D341Med (cell line): ENCODE data around the gene SPOCK2.

Experiments
- DNase-seq: peaks from one replicate; pipeline ENCODE4 v3.0.0; 2012; ENCODE audit warnings: low spot score

Gene SPOCK2

DNA sequence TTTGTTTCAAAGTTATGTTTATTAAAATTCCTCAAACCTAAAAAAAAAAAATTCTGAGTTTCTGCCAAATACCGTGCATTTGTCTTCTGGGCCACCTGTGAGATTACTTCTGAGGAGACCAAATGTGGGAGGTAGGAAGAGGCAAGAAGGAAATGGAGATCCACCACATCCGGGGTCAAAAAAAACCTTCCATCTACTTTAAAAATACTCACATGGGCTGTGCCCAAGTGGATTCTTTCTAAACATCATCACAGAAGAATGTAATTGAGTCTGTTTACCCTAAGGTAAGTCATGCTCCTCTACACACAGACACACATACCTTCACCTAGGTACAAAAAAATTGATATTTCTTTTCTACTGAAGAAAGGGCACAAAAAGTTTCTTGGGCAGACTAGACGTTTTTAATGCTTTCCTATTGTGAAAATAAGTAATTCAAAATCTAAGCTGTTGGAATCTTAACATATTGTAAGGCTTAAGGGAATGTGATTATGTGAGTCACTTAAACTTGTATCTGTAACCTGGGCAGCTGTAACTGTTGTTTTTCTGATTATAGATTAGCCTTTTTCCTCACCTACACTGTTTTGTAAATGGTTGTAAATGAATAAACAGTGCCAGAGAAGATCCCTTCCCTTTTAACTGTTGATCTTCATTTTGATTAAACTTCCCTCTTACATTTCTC lies 19.1 kb upstream of the SPOCK2 start:
- DNase-seq = no peak

- DNase-seq = no peak
These were observed 18.5 kb upstream of the SPOCK2 start for GRCh38 chr10:72106896-72107295.

DNA sequence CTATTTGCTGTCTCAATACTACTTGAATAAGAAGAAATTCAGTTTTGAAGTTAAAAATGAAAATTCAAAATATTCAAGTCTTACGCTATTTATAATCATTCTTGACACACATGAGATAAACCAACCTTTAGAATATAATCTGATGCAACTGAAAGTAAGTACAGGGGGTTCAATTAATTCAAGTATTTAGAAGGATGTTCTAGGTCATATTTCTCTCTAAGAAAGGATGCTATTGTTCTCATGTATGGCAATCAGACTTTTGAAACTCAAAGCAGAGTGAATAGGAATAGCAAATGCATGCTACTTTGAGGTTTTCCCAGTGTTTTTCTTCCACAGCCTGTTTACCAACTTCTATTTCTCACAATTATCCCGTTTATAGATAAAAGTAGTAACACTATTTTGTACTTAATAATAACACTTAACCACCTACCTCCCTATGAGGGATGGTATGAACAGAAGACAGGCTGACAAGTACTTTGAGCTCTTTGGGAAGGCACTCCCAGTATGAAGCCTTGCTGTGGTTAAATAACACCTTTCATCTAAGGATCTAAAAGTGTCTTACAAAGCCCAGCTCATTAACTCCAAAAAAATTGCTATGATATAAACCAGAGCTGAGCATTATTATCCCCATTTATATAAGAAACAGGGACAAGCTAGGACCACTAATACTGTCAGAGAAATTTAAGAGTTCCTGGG lies 18.0 kb upstream of the SPOCK2 start:
- no peak for DNase-seq

DNA sequence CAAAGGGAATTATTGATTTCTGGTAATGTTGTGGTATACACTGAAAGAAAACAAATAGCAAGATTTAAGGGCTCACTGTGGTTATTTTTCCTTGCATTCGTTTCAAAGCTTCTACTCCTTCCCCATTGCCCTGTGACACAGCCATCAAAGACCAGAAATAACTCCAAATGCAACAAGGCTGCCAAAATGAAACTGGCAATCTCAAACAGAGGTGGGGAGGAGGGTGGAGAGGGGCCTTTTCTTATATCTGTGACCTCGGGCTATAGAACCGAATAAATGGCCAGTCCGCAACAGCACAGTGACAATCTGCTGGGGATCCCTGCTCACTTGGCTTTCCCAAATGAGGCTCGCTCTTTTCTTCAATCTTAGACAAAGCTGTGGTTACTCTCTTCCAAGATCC lies 17.4 kb upstream of the SPOCK2 start:
- no peak for DNase-seq

DNA sequence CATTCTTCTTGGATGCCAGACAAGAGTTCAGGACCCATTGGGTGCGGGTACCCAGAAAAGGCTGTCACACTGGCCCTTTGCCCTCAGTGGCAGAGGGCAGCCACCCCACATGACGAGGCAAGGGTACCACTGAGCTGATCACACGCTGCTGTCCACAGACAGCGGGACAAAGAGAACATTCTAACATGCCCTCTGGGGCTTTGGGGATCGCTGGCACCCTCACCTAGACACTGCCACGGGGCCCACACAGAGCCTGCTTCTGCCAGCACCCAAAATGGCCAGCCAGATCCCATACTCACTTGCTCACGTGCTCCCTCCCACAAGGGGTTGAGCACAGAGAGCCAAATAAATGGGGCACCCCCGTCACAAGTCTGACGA lies 16.7 kb upstream of the SPOCK2 start:
- no peak for DNase-seq

GRCh38 chr10:72104472-72105097 lies 16.2 kb upstream of the SPOCK2 start:
- DNase-seq = no peak

- DNase-seq = no peak
These were observed 11.2 kb upstream of the SPOCK2 start for GRCh38 chr10:72099600-72099921.

- DNase-seq = no peak
These were observed 10.7 kb upstream of the SPOCK2 start for GRCh38 chr10:72098836-72099599.

DNA sequence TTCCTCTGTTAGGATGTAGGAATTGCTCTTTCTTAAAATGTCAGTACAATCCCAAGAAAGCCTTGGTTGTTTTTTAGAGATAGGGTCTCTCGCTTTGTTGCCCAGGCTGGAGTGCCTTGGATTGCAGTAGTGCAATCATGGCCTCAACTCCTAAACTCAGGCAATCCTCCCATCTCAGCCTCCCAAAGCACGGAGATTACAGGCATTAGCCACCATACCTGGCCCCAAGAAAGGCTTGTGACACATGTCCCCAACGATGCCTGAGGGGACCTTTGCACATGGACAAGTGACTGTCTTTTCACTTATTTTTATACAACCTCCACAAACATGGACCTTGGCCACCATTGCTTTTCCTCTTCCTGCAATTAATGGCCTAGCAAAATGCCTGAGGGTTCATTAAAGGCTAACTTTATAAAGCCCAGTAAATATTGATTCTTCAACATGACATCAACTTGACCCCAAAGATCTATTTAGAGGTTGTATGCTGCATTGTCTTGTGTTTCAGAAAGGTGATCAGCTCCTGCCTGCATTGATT lies 10.0 kb upstream of the SPOCK2 start:
- no peak for DNase-seq

- no peak for DNase-seq
These were observed 9.3 kb upstream of the SPOCK2 start for GRCh38 chr10:72097448-72098300.

- DNase-seq = no peak
These were observed 8.0 kb upstream of the SPOCK2 start for GRCh38 chr10:72096115-72097000.

GRCh38 chr10:72095195-72095594 lies 6.8 kb upstream of the SPOCK2 start:
- DNase-seq = no peak

DNA sequence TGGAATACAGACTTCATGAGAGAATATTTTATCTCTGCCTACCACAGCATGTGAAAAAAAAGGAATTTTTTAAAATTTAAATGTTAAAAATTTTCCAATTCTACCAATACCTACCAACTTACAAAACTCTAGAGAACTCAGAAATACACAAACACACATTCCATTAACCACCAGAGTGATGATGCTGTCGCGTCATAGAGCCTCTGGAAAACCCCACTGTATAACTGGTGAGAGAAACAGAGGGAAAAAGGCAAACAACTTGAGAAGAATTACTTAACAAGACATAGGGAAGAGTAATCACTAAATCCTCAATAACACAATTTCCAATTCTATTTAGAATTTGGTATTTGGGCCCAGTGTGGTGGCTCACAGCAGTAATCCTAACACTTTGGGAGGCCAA lies 6.2 kb upstream of the SPOCK2 start:
- no peak for DNase-seq

- no peak for DNase-seq
These were observed 5.1 kb upstream of the SPOCK2 start for GRCh38 chr10:72093450-72093849.

- no peak for DNase-seq
These were observed 4.6 kb upstream of the SPOCK2 start for GRCh38 chr10:72092987-72093386.

DNA sequence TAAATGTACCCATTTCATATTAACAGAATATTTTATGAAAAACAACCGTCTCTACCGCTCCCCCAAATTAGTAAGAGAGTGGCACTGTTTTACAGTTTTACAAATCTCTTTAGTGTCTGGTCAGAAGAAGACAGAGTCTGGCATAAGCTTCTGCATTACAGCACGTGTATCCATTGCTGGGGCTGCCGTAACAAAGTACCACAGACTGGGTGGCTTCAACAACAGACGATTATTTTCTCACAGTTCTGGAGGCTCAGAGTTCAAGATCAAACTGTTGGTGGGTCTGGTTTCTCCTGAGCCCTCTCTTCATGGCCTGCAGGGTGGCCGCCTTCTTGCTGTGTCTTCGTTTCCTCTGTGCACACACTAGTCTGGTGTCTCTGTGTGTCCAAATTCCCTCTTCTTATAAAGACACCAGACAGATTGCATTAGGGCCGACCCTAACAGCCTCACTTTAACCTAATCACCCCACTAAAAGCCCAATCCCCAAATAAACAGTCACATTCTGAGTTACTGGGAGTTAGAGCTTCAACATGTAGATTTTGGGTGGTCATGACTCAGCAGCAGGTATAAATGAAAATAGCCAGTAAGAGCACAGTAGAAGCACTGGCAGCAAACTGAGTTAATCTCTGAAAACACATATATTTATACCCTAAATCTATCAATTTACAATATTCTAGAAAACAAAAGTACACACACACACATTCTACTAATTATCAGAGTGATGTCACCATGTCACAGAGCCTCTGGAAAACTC lies 4.0 kb upstream of the SPOCK2 start:
- no peak for DNase-seq

DNA sequence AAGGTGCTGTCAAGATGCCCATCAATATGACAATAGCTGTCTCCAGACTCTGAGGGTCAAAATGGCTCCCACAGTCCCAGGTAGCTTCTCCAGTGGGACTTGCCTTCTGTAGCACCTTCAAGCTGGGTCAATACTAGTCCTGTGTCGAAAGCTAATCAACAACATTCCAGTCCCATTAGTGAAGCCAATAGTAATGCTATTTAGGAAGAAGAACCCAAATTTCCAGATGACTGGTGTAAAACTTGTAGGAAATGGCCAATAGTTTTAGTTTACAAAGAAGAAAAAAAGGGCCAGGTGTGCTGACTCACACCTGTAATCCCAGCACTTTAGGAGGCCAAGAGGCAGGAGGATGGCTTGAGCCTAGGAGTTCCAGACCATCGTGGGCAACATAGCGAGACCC lies 2.0 kb upstream of the SPOCK2 start:
- no peak for DNase-seq

GRCh38 chr10:72089618-72090017 lies 1.3 kb upstream of the SPOCK2 start:
- DNase-seq = no peak

DNA sequence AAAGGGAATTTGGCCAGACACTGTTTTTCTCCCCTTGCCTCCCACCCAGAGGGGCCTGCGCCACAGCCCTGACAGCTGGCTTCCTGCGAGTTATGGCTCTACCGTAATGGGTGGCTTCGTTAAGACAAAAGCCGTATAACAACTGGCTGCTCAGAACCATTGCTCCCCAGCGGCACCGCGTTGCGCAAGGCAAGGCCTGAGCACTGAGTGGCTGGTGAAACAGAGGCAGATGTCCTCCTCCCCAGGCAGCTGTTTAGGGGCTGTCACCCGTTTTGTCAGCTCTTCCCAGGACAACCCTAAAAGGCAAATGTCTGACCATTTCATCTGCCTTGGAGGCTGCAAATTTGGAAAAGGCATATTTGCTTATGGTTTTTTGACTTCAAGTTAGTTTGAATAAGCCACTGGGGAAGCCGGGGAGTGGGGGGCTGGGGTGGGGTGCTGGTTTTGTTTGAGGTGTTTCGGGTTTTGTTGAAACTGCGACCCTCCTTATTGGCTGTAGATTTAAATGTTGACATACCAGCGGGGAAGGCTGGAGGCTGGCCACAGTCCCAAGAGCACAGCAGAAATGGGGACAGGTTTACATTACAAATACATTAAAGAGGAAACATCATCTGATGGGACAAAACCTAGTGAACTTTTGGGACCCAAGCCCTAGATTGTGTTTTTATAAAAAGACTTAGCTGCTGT lies 681 bp upstream of the SPOCK2 start:
- DNase-seq = no peak
